ENCODE measurements around the gene TRMT6. TPM values are rescaled to one million over a fixed set of nuclear protein-coding genes. Genes with fewer than 3 reads are reported as not detected.

The TRMT6 gene
- total RNA-seq, 1 experiment from 2014 or later = 35.5 TPM

GRCh38 chr20:5938456-5939029, 11.8 kb downstream of the TRMT6 start:
- peaks cover 3% of the 10 kb centered on the region; the same call in 1 of the 2 replicates for H3K36me3 ChIP-seq (ENCODE audit: control insufficient read depth, insufficient read depth, low read length)

GRCh38 chr20:5936238-5936637, 14.1 kb downstream of the TRMT6 start:
- H3K36me3 ChIP-seq (ENCODE audit: control insufficient read depth, insufficient read depth, low read length) = peaks cover 2% of the 10 kb centered on the region; the same call in 1 of the 2 replicates
- H3K4me1 ChIP-seq = no peaks in the 10 kb centered on the region
- H3K4me3 Mint-ChIP-seq (ENCODE audit: unreplicated experiment) = no peak overlapping the region
- intact Hi-C loops (cut with micrococcal nuclease; ENCODE audit: unreplicated experiment) = no loop called here
- no TSS peak for BruUV-seq (replicated peaks)
- no peaks in the 10 kb centered on the region for H3K27me3 ChIP-seq (replicated peaks; ENCODE audit: control insufficient read depth, insufficient read depth, low read length)
- ChIA-PET POLR2A (no interaction called here), CTCF (interaction anchor here (0.9 to 5.8 kb wide), 2 partner anchors 111 to 407 kb away, joined by 3 to 32 read pairs; no protein-coding TSS in a partner anchor)
- no peak for DNase-seq
- H3K9me3 ChIP-seq = no peaks in the 10 kb centered on the region
- H3K36me3 Mint-ChIP-seq (ENCODE audit: insufficient read depth, unreplicated experiment) = peaks cover 6% of the 10 kb centered on the region
- no peak overlapping the region for H3K27ac Mint-ChIP-seq (ENCODE audit: unreplicated experiment)
- H3K4me1 Mint-ChIP-seq (ENCODE audit: low read depth, unreplicated experiment) = peaks cover 7% of the 10 kb centered on the region
- H3K9me3 Mint-ChIP-seq (ENCODE audit: unreplicated experiment) = no peaks in the 10 kb centered on the region
- TF ChIP-seq, protein P1, sequence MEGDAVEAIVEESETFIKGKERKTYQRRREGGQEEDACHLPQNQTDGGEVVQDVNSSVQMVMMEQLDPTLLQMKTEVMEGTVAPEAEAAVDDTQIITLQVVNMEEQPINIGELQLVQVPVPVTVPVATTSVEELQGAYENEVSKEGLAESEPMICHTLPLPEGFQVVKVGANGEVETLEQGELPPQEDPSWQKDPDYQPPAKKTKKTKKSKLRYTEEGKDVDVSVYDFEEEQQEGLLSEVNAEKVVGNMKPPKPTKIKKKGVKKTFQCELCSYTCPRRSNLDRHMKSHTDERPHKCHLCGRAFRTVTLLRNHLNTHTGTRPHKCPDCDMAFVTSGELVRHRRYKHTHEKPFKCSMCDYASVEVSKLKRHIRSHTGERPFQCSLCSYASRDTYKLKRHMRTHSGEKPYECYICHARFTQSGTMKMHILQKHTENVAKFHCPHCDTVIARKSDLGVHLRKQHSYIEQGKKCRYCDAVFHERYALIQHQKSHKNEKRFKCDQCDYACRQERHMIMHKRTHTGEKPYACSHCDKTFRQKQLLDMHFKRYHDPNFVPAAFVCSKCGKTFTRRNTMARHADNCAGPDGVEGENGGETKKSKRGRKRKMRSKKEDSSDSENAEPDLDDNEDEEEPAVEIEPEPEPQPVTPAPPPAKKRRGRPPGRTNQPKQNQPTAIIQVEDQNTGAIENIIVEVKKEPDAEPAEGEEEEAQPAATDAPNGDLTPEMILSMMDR (IDR thresholded peaks at IDR 0.05; ENCODE audit: insufficient read depth in 1 of 2, low read depth in 1 of 2, low read length in 1 of 2, severe bottlenecking in 1 of 2, unreplicated experiment in 1 of 2) = no peak
- H3K27me3 Mint-ChIP-seq (ENCODE audit: insufficient read depth, unreplicated experiment) = no peaks in the 10 kb centered on the region
- H3K4me3 ChIP-seq (ENCODE audit: low read depth, low read length) = no peak overlapping the region

More at GRCh38 chr20:5938456-5939029, 11.8 kb downstream of the TRMT6 start:
- DNase-seq = no peak
- intact Hi-C loops (cut with micrococcal nuclease; ENCODE audit: unreplicated experiment) = no loop called here
- H3K36me3 Mint-ChIP-seq (ENCODE audit: insufficient read depth, unreplicated experiment) = peaks cover 20% of the 10 kb centered on the region
- TF ChIP-seq, protein P1 (IDR thresholded peaks at IDR 0.05; ENCODE audit: insufficient read depth in 1 of 2, low read depth in 1 of 2, low read length in 1 of 2, severe bottlenecking in 1 of 2, unreplicated experiment in 1 of 2) = no peak
- ChIA-PET CTCF (no interaction called here), POLR2A (no interaction called here)
- H3K4me1 ChIP-seq = no peaks in the 10 kb centered on the region
- H3K9me3 ChIP-seq = no peaks in the 10 kb centered on the region
- H3K27me3 ChIP-seq (replicated peaks; ENCODE audit: control insufficient read depth, insufficient read depth, low read length) = no peaks in the 10 kb centered on the region
- H3K9me3 Mint-ChIP-seq (ENCODE audit: unreplicated experiment) = no peaks in the 10 kb centered on the region
- H3K4me3 Mint-ChIP-seq (ENCODE audit: unreplicated experiment) = no peak overlapping the region
- BruUV-seq (replicated peaks) = no TSS peak
- no peaks in the 10 kb centered on the region for H3K27me3 Mint-ChIP-seq (ENCODE audit: insufficient read depth, unreplicated experiment)
- no peak overlapping the region for H3K4me3 ChIP-seq (ENCODE audit: low read depth, low read length)
- H3K4me1 Mint-ChIP-seq (ENCODE audit: low read depth, unreplicated experiment) = peaks cover 7% of the 10 kb centered on the region
- no peak overlapping the region for H3K27ac Mint-ChIP-seq (ENCODE audit: unreplicated experiment)

DNA sequence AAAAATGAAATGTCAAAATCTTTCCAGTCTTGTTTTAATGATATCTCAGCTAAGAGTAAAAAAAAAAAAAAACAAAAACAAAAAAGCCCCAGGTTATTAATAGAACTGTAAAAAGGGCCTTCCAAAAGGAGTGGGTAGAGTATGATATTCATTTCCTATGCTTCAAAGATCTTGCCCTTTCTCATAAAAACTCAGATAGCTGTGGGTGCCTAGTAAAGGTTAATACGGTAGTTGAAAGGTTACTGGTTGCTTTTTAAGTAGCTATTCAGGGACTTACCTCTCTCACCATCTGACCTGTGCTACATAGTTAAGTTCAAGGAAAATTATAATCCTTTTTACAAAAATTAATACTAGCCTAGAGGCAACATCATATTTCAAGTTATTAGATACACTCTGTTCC, 14.9 kb downstream of the TRMT6 start:
- Histone ChIP-seq H3K36me3 (ENCODE audit: control insufficient read depth, insufficient read depth, low read length) (peaks cover 2% of the 10 kb centered on the region; the same call in 1 of the 2 replicates), H3K4me1 (no peaks in the 10 kb centered on the region), H3K4me3 (ENCODE audit: low read depth, low read length) (no peak overlapping the region), H3K9me3 (no peaks in the 10 kb centered on the region), H3K27me3 (replicated peaks; ENCODE audit: control insufficient read depth, insufficient read depth, low read length) (no peaks in the 10 kb centered on the region)
- H3K27me3 Mint-ChIP-seq (ENCODE audit: insufficient read depth, unreplicated experiment) = no peaks in the 10 kb centered on the region
- no TSS peak for BruUV-seq (replicated peaks)
- no peak for DNase-seq
- H3K9me3 Mint-ChIP-seq (ENCODE audit: unreplicated experiment) = no peaks in the 10 kb centered on the region
- intact Hi-C loops (cut with micrococcal nuclease; ENCODE audit: unreplicated experiment) = no loop called here
- no peak overlapping the region for H3K4me3 Mint-ChIP-seq (ENCODE audit: unreplicated experiment)
- no peak overlapping the region for H3K27ac Mint-ChIP-seq (ENCODE audit: unreplicated experiment)
- peaks cover 7% of the 10 kb centered on the region for H3K4me1 Mint-ChIP-seq (ENCODE audit: low read depth, unreplicated experiment)
- H3K36me3 Mint-ChIP-seq (ENCODE audit: insufficient read depth, unreplicated experiment) = peaks cover 6% of the 10 kb centered on the region
- TF ChIP-seq, protein P1 (IDR thresholded peaks at IDR 0.05; ENCODE audit: insufficient read depth in 1 of 2, low read depth in 1 of 2, low read length in 1 of 2, severe bottlenecking in 1 of 2, unreplicated experiment in 1 of 2) = no peak
- POLR2A ChIA-PET = no interaction called here
- CTCF ChIA-PET = interaction anchor here (5.8 kb wide), 1 partner anchor 406 kb away, joined by 32 read pairs; no protein-coding TSS in a partner anchor

All from Caco-2 (cell line).